Stimulated activated CD8-positive, alpha-beta memory T cell treated with anti-CD3 and anti-CD28 coated beads, Interleukin-7, amount 100 ng/mL, for 48 hours (primary cell): ENCODE data around the gene STKLD1.
"Not testable (repeated sequence)": the region's sequence is repeated elsewhere in the genome, so short reads cannot be mapped to it uniquely, and the experiment has no call there.

Source experiments
- DNase-seq, 2 donors: peaks; one replicate each; pipeline ENCODE4 v3.0.0-alpha.2; 2020; ENCODE audit warnings: low read depth in 1 of 2; ENCODE audit errors: extremely low read depth in 1 of 2

Gene STKLD1

GRCh38 chr9:133360400-133361393, 15.5 kb upstream of the STKLD1 start:
- DNase-seq = no peak

GRCh38 chr9:133361507-133362092, 14.6 kb upstream of the STKLD1 start:
- DNase-seq = no peak

- DNase-seq = no peak
Measured at GRCh38 chr9:133362359-133363044, 13.7 kb upstream of the STKLD1 start.

- no peak for DNase-seq
Measured at GRCh38 chr9:133366435-133366834, 9.7 kb upstream of the STKLD1 start.

GRCh38 chr9:133367221-133367620, 8.9 kb upstream of the STKLD1 start:
- DNase-seq = no peak

GRCh38 chr9:133367778-133368177, 8.4 kb upstream of the STKLD1 start:
- DNase-seq = no peak

GRCh38 chr9:133368249-133368881, 7.8 kb upstream of the STKLD1 start:
- DNase-seq = no peak

GRCh38 chr9:133369422-133369821, 6.7 kb upstream of the STKLD1 start:
- DNase-seq = no peak

- no peak for DNase-seq
Measured at GRCh38 chr9:133369933-133370332, 6.2 kb upstream of the STKLD1 start.

- no peak for DNase-seq
Measured at GRCh38 chr9:133370685-133371084, 5.5 kb upstream of the STKLD1 start.

- DNase-seq = peak in 1 of 2 donors; percentile 83
Measured at GRCh38 chr9:133371261-133371711, 4.9 kb upstream of the STKLD1 start.

- no peak for DNase-seq
Measured at GRCh38 chr9:133372144-133372543, 4.0 kb upstream of the STKLD1 start.

- no peak for DNase-seq
Measured at GRCh38 chr9:133374612-133375115, 1.5 kb upstream of the STKLD1 start.

- no peak for DNase-seq
Measured at GRCh38 chr9:133375116-133375723, 946 bp upstream of the STKLD1 start.

- DNase-seq = not testable (repeated sequence)
Measured at GRCh38 chr9:133377280-133377679, 1.1 kb downstream of the STKLD1 start.

GRCh38 chr9:133377721-133378216, 1.6 kb downstream of the STKLD1 start:
- no peak for DNase-seq

GRCh38 chr9:133378408-133378962, 2.3 kb downstream of the STKLD1 start:
- DNase-seq = no peak

GRCh38 chr9:133379153-133380086, 3.3 kb downstream of the STKLD1 start:
- DNase-seq = no peak

GRCh38 chr9:133380734-133381133, 4.6 kb downstream of the STKLD1 start:
- no peak for DNase-seq
